Endothelial cell of umbilical vein (primary cell): ENCODE measurements around the gene MICB. TPM values are rescaled to one million over a fixed set of nuclear protein-coding genes. Genes with fewer than 3 reads are reported as not detected.

ENCODE experiments used
- BruUV-seq: library from RNA; stranded (reverse); fragments of 400-500 nt; replicated peaks from 2 replicates; lab custom pipeline; 2021; lab: Mats Ljungman, UMichigan
- CTCF ChIA-PET: fragments of 300-600, 350-600 bp; sonication (Branson Sonifier 250); formaldehyde crosslinking; loops from one replicate; lab custom pipeline; 2021; ENCODE audit warnings: antibody characterized with exemption, inconsistent platforms; lab: Charles Lee
- POLR2A ChIA-PET: fragments of 300-600, 350-600 bp; sonication (Branson Sonifier 250); formaldehyde crosslinking; loops from one replicate; lab custom pipeline; 2021; ENCODE audit warnings: antibody characterized with exemption, inconsistent platforms; lab: Charles Lee
- DNase-seq: peaks from one replicate; pipeline ENCODE4 v3.0.0-alpha.2; 2011; ENCODE audit warnings: low read depth, low spot score
- FAIRE-seq: peaks from 2 replicates; lab custom pipeline; 2011; peaks lifted over from hg19 to GRCh38; lab: Jason Lieb, UNC
- H2AFZ ChIP-seq: 2 replicates; pipeline ENCODE4 v1.6.0; 2012; ENCODE audit warnings: low read depth, low read length, control low read depth, inconsistent platforms
- H3K27ac ChIP-seq: 2 replicates; pipeline ENCODE4 v1.5.1; 2011; ENCODE audit warnings: low read depth, mild to moderate bottlenecking, control low read depth, low read length, moderate library complexity; ENCODE audit not compliant: insufficient read depth
- H3K27me3 ChIP-seq, 2 experiments: 2 replicates each; pipeline versions ENCODE4 v1.6.0 to v1.6.1; 2011; ENCODE audit warnings: low read length in 2 of 2, mixed read lengths in 1 of 2; ENCODE audit not compliant: control insufficient read depth in 2 of 2, insufficient read depth in 2 of 2
- H3K36me3 ChIP-seq, 2 experiments: 2 replicates in 1 of 2; 3 replicates in 1 of 2; pipeline ENCODE4 v1.5.1; 2011; ENCODE audit warnings: low read length in 2 of 2, mild to moderate bottlenecking in 1 of 2, moderate library complexity in 1 of 2; ENCODE audit not compliant: control insufficient read depth in 2 of 2, insufficient read depth in 2 of 2; ENCODE audit errors: extremely low read depth in 1 of 2
- H3K4me1 ChIP-seq: 3 replicates; pipeline ENCODE4 v1.5.1; 2011; ENCODE audit warnings: mild to moderate bottlenecking, low read length; ENCODE audit not compliant: control insufficient read depth, insufficient read depth; ENCODE audit errors: extremely low read depth
- H3K4me2 ChIP-seq: 2 replicates; pipeline ENCODE4 v1.6.1; 2011; ENCODE audit warnings: low read length, control low read depth, mixed read lengths; ENCODE audit not compliant: insufficient read depth
- H3K4me3 ChIP-seq, 3 experiments: fragments of 200-600 bp in 1 of 3; sonication (generic), shearing (Covaris generic) in 1 of 3; replicated peaks in 1 of 3; 2 replicates each; pipeline ENCODE4 v1.5.1; 2011 to 2016; ENCODE audit warnings: control low read depth in 3 of 3, low read length in 3 of 3, mild to moderate bottlenecking in 2 of 3, inconsistent platforms in 1 of 3, low read depth in 1 of 3, moderate library complexity in 1 of 3; ENCODE audit not compliant: insufficient read depth in 1 of 3
- H3K79me2 ChIP-seq: 2 replicates; pipeline ENCODE4 v1.6.0; 2012; ENCODE audit warnings: low read length, inconsistent platforms; ENCODE audit not compliant: control insufficient read depth, insufficient read depth
- H3K9ac ChIP-seq: replicated peaks from 2 replicates; pipeline ENCODE3; 2011; ENCODE audit warnings: low read length, control low read depth; ENCODE audit not compliant: insufficient read depth; ENCODE audit errors: extremely low read depth
- H3K9me1 ChIP-seq: replicated peaks from 3 replicates; pipeline ENCODE4 v1.6.0; 2011; ENCODE audit warnings: mild to moderate bottlenecking, low read length; ENCODE audit not compliant: control insufficient read depth, insufficient read depth; ENCODE audit errors: extremely low read depth
- H3K9me3 ChIP-seq: replicated peaks from 2 replicates; pipeline ENCODE4 v1.5.1; 2012; ENCODE audit warnings: low read length, inconsistent platforms; ENCODE audit not compliant: control insufficient read depth, insufficient read depth
- H4K20me1 ChIP-seq: replicated peaks from 2 replicates; pipeline ENCODE3; 2011; ENCODE audit warnings: mild to moderate bottlenecking, low read length; ENCODE audit not compliant: control insufficient read depth, insufficient read depth; ENCODE audit errors: extremely low read depth
- CTCF ChIP-seq, 2 donors: IDR thresholded peaks; 1 replicate in 1 of 2; 2 replicates in 1 of 2; pipeline ENCODE4 v1.5.1; 2011; ENCODE audit warnings: low read length in 2 of 2, mild to moderate bottlenecking in 2 of 2, moderate library complexity in 2 of 2, control low read depth in 1 of 2, inconsistent platforms in 1 of 2, low read depth in 1 of 2; ENCODE audit not compliant: insufficient read depth in 1 of 2; ENCODE audit errors: extremely low read depth in 1 of 2
- EZH2 ChIP-seq: IDR thresholded peaks from 2 replicates; pipeline ENCODE4 v1.6.1; 2012; ENCODE audit warnings: borderline replicate concordance, low read depth, mild to moderate bottlenecking, moderate library complexity, low read length, inconsistent platforms; ENCODE audit not compliant: severe bottlenecking
- FOS ChIP-seq: IDR thresholded peaks from 2 replicates; pipeline ENCODE4 v1.6.1; 2011; ENCODE audit warnings: mild to moderate bottlenecking, low read length, moderate library complexity, borderline replicate concordance; ENCODE audit not compliant: insufficient read depth
- GATA2 ChIP-seq: IDR thresholded peaks from 2 replicates; pipeline ENCODE4 v1.7.0; 2011; ENCODE audit warnings: low read depth, mild to moderate bottlenecking, moderate library complexity, mixed read lengths, low read length; ENCODE audit not compliant: insufficient read length, insufficient read depth
- JUN ChIP-seq: IDR thresholded peaks from 2 replicates; pipeline ENCODE4 v1.6.1; 2011; ENCODE audit warnings: borderline replicate concordance, low read depth; ENCODE audit not compliant: insufficient read length, insufficient read depth
- MYC ChIP-seq: IDR thresholded peaks from one replicate; pipeline ENCODE4 v1.6.1; 2011; ENCODE audit warnings: mild to moderate bottlenecking, low read depth, low read length
- POLR2A ChIP-seq: IDR thresholded peaks from 2 replicates; pipeline ENCODE4 v1.6.1; 2012; ENCODE audit warnings: low read depth, mild to moderate bottlenecking, control low read depth, low read length
- POLR2AphosphoS5 ChIP-seq: IDR thresholded peaks from 2 replicates; pipeline ENCODE4 v1.6.1; 2012; ENCODE audit warnings: low read depth, mild to moderate bottlenecking, control low read depth, low read length, moderate library complexity; ENCODE audit not compliant: insufficient read depth
- dilution Hi-C: fragments of 300-500 bp; cut with MboI; formaldehyde crosslinking; loops from one replicate; pipeline ENCODE4 v1.15.0; 2019; ENCODE audit warnings: low sequenced_read_pairs; ENCODE audit not compliant: extremely low pct_ligation_motif_present
- intact Hi-C: fragments of 100-400 bp; cut with micrococcal nuclease; formaldehyde crosslinking; loops from one replicate; pipeline ENCODE4 v1.10.0; 2022
- polyA plus RNA-seq, 4 experiments: library from polyadenylated mRNA; depleted of rRNA in 3 of 4; stranded (reverse) in 3 of 4; unstranded in 1 of 4; fragments of >200 nt; gene quantifications; 2 replicates each; pipeline versions ENCODE4 v1.2.1 to v1.2.3, GENCODE V29; 2011 to 2012; ENCODE audit warnings: missing spikeins in 1 of 4
- total RNA-seq: library from RNA; stranded (reverse); gene quantifications from 2 replicates; pipeline ENCODE4 v1.2.3, GENCODE V29; 2021
- TF ChIP-seq, protein P1 (sequence below): IDR thresholded peaks from 2 replicates; pipeline ENCODE4 v1.6.1; 2011; ENCODE audit not compliant: insufficient read depth, insufficient read length

The MICB gene
- total and polyA plus RNA-seq, 2 donors (not counting 3 experiments of a cell fraction or from before 2014, with no cell fraction given) = 32.8 to 36.3 TPM

DNA sequence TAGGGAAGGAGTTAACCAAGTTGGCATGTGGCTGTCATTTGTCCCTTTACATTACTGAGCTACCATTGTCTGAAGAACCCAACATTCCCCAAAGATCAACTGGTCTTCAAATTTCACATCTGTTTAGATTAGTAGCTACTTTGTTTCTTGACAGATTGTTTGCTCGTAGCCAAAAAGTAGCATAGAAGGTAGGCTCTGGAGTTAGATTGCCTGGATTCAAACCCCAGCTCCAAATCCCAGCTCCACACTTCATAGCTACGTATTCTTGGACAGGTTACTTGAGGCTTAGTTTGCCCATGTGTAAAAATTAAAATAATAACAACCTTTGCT, 50.6 kb downstream of the MICB start:
- no peak for DNase-seq
- Histone ChIP-seq H3K27me3 (no peaks in the 10 kb centered on the region), H3K9ac (no peak overlapping the region), H3K9me3 (no peaks in the 10 kb centered on the region), H4K20me1 (no peaks in the 10 kb centered on the region), H3K4me1 (peaks cover 14% of the 10 kb centered on the region), H2AFZ (no peak overlapping the region), H3K4me2 (peak overlapping the region; percentile 87), H3K36me3 (no peaks in the 10 kb centered on the region), H3K27ac (no peak overlapping the region), H3K9me1 (no peaks in the 10 kb centered on the region), H3K79me2 (peaks cover 7% of the 10 kb centered on the region), H3K4me3 (no peak overlapping the region)
- intact Hi-C loops = loop anchor here (5.0 to 10.0 kb wide), 3 partner anchors 146 to 224 kb away; partner anchors contain the start of genes CLIC1 and MICA
- dilution Hi-C loops = no loop called here
- CTCF ChIA-PET = interaction anchor here (0.7 to 31.0 kb wide), 5 partner anchors 11 to 112 kb away, joined by 3 to 1517 read pairs (median 5); partner anchors contain the start of genes C6orf47, LST1, LTB and NCR3
- POLR2A ChIA-PET = interaction anchor here (0.6 to 1.2 kb wide), 3 partner anchors 32 to 58 kb away, joined by 3 to 6 read pairs (median 3); no protein-coding TSS in a partner anchor
- FAIRE-seq = no peak
- no TSS peak for BruUV-seq
- no peak for TF ChIP-seq EZH2
- no peak for TF ChIP-seq GATA2
- TF ChIP-seq FOS = no peak
- no peak for TF ChIP-seq POLR2AphosphoS5
- TF ChIP-seq MYC = no peak
- TF ChIP-seq CTCF (IDR thresholded peaks at IDR 0.05; ENCODE audit: extremely low read depth in 1 of 2, insufficient read depth in 1 of 2, low read depth in 1 of 2, low read length in 2 of 2) = no peak
- TF ChIP-seq, protein P1, sequence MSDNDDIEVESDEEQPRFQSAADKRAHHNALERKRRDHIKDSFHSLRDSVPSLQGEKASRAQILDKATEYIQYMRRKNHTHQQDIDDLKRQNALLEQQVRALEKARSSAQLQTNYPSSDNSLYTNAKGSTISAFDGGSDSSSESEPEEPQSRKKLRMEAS = no peak
- no peak for TF ChIP-seq JUN
- TF ChIP-seq POLR2A = no peak
